Measurements from ENCODE around the gene MORN1. TPM values are rescaled to one million over a fixed set of nuclear protein-coding genes. Genes with fewer than 3 reads are reported as not detected.

MORN1 gene
- total and polyA plus RNA-seq, 10 donors = 1.9 to 13.5 (median 6.9) TPM

- H3K4me1 ChIP-seq = peaks cover 36 to 78% (median 68%) of the 10 kb centered on the region in 6 donors
- H3K9me3 ChIP-seq = no peaks in the 10 kb centered on the region
- H3K4me3 ChIP-seq = no peak overlapping the region
- H3K27me3 ChIP-seq (replicated peaks in 1 of 7) = peaks cover 0 to 33% (median 0%) of the 10 kb centered on the region in 7 donors
- intact Hi-C loops (cut with DNase I; ENCODE audit: low total_unique reads) = loop anchor here (5.0 kb wide), 1 partner anchor 115 kb away; no protein-coding TSS in a partner anchor
- H3K27ac ChIP-seq = peak overlapping the region in 7 of 8 donors; percentile 48 to 96 (median 90)
- TF ChIP-seq POLR2AphosphoS5 (IDR thresholded peaks at IDR 0.05) = peak in 1 of 3 donors; percentile 32
- TF ChIP-seq POLR2A (IDR thresholded peaks at IDR 0.05) = no peak
- 44 to 62% (median 52%) methylated on average over 9 to 10 of the region's 10 CpGs for WGBS, 5 donors
- peaks cover 0 to 25% (median 20%) of the 10 kb centered on the region in 6 donors for H3K36me3 ChIP-seq
- DNase-seq = peak; percentile 83
Observed at GRCh38 chr1:2312160-2312514, 79.2 kb downstream of the MORN1 start.

DNA sequence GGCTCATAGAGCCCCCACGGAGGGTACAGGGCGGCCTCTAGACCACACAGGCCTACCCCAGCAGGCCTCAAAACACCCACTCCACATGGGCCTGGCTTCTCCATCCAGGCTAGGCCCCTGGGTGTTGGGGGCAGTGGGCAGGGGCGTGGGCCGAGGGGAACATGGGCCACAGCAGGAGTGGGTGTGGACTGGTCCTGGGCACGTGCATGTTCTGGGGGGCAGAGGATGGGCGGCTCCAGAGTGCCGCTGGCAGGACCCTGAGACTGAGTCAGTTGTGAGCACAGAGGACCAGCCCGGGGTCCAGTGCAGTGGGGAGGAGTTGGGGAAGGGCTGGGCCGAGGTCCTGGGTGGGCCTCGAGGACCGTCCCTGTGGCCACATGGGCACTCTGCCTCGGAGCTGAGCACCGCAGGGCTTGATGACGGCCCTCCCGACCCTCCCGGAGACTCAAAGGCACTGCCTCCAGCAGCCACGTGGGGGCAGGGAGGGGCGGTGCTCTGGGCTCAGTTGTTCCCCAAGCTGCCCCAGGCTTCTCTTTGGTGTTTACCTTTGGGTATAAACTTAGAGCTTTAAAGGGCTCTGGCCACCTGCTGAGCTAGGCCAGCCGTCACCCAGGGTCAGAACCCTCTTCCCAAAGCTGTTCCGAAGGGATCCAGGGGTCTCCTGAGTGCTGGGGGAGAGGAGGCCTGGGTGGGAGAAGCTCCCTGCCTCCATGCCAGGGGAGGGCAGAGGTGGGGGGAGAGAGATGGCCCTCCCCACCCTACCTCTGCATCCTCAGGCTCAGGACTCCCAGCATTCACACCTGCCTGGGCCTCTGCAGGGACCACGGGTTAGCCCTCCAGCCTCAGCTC, 79.9 kb downstream of the MORN1 start:
- Histone ChIP-seq H3K9me3 (no peaks in the 10 kb centered on the region), H3K27ac (peak overlapping the region; percentile 9 to 96 (median 90)), H3K27me3 (replicated peaks in 1 of 7) (peaks cover 0 to 30% (median 0%) of the 10 kb centered on the region in 7 donors), H3K4me1 (peaks cover 36 to 71% (median 64%) of the 10 kb centered on the region in 6 donors), H3K36me3 (peaks cover 0 to 32% (median 27%) of the 10 kb centered on the region in 6 donors), H3K4me3 (no peak overlapping the region)
- peak; percentile 89 for DNase-seq
- 40 to 79% (median 50%) methylated on average over 6 to 21 of the region's 21 CpGs for WGBS, 5 donors
- intact Hi-C loops (cut with DNase I; ENCODE audit: low total_unique reads) = loop anchor here (5.0 kb wide), 1 partner anchor 114 kb away; no protein-coding TSS in a partner anchor
- TF ChIP-seq POLR2A (IDR thresholded peaks at IDR 0.05) (no peak), POLR2AphosphoS5 (IDR thresholded peaks at IDR 0.05) (peak in 2 of 3 donors; percentile 43 to 53)
- TF ChIP-seq, protein P1, sequence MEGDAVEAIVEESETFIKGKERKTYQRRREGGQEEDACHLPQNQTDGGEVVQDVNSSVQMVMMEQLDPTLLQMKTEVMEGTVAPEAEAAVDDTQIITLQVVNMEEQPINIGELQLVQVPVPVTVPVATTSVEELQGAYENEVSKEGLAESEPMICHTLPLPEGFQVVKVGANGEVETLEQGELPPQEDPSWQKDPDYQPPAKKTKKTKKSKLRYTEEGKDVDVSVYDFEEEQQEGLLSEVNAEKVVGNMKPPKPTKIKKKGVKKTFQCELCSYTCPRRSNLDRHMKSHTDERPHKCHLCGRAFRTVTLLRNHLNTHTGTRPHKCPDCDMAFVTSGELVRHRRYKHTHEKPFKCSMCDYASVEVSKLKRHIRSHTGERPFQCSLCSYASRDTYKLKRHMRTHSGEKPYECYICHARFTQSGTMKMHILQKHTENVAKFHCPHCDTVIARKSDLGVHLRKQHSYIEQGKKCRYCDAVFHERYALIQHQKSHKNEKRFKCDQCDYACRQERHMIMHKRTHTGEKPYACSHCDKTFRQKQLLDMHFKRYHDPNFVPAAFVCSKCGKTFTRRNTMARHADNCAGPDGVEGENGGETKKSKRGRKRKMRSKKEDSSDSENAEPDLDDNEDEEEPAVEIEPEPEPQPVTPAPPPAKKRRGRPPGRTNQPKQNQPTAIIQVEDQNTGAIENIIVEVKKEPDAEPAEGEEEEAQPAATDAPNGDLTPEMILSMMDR (IDR thresholded peaks at IDR 0.05 in 8 of 11, conservative IDR thresholded peaks at IDR 0.05 in 3 of 11) = peak in 8 of 11 experiments; percentile 23 to 59 (median 44)

DNA sequence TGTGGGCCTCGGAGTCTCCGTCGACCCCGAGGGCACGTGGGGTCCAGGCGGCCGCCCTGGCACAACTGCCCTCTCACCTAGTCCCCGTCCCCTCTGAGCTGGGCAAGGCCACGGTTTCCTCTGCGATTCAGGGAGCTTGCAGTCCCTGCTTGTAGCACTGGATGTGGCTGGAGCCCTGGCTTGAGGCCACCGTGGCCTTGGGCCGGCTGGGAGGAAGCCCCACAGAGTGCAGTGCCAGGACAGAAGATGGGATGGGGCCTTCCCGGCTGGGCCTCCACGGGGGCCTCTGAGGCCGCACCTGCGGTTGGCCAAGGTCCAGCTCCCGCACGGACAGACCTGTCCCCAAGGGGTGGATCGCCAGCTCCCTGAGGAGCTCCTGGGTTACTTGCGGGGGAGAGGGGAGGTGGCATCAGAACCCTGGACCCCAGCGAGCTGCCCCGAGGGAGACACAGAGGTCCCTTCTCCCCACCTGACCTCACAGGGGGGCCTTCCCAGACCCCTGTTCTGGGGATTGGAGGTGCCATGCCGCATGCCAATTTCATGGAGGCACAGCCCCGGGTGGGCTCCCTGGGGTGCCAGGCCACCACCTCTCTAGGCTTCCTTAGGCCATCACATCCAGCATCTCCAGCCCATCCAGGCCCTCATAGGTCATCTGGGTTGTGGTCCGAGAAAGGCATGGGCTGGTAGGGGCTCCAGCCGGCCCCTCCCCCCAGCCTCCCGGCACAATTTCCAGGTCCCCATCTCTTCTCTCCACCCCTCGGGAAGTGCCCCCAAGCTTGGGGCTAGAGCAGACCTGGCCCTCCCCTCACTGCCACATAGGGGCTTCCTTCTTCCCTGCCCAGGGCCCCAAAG, 80.8 kb downstream of the MORN1 start:
- DNase-seq = peak; percentile 83
- H3K27ac ChIP-seq = peak overlapping the region in 7 of 8 donors; percentile 9 to 96 (median 90)
- peaks cover 0 to 40% (median 35%) of the 10 kb centered on the region in 6 donors for H3K36me3 ChIP-seq
- no peak overlapping the region for H3K4me3 ChIP-seq
- TF ChIP-seq POLR2A (IDR thresholded peaks at IDR 0.05) = no peak
- TF ChIP-seq, protein P1 (IDR thresholded peaks at IDR 0.05 in 8 of 11, conservative IDR thresholded peaks at IDR 0.05 in 3 of 11) = no peak
- peak; percentile 55 to 75 (median 66) for TF ChIP-seq POLR2AphosphoS5 (IDR thresholded peaks at IDR 0.05)
- H3K27me3 ChIP-seq (replicated peaks in 1 of 7) = peaks cover 0 to 21% (median 0%) of the 10 kb centered on the region in 7 donors
- 66 to 86% (median 74%) methylated on average over 18 to 28 of the region's 28 CpGs for WGBS, 5 donors
- H3K4me1 ChIP-seq = peaks cover 36 to 62% (median 56%) of the 10 kb centered on the region in 6 donors
- intact Hi-C loops (cut with DNase I; ENCODE audit: low total_unique reads) = loop anchor here (5.0 kb wide), 1 partner anchor 113 kb away; no protein-coding TSS in a partner anchor
- no peaks in the 10 kb centered on the region for H3K9me3 ChIP-seq

- peaks cover 3 to 57% (median 53%) of the 10 kb centered on the region in 6 donors for H3K36me3 ChIP-seq
- no peak overlapping the region for H3K4me3 ChIP-seq
- peaks cover 28 to 58% (median 44%) of the 10 kb centered on the region in 6 donors for H3K4me1 ChIP-seq
- no peaks in the 10 kb centered on the region for H3K9me3 ChIP-seq
- DNase-seq = no peak
- H3K27me3 ChIP-seq (replicated peaks in 1 of 7) = peaks cover 0 to 4% (median 0%) of the 10 kb centered on the region in 7 donors
- 91 to 97% (median 93%) methylated on average over 12 to 20 of the region's 20 CpGs for WGBS, 5 donors
- TF ChIP-seq, protein P1 (IDR thresholded peaks at IDR 0.05 in 8 of 11, conservative IDR thresholded peaks at IDR 0.05 in 3 of 11) = no peak
- TF ChIP-seq POLR2AphosphoS5 (IDR thresholded peaks at IDR 0.05) (peak in 2 of 3 donors; percentile 18 to 53), POLR2A (IDR thresholded peaks at IDR 0.05) (no peak)
- intact Hi-C loops (cut with DNase I; ENCODE audit: low total_unique reads) = no loop called here
- H3K27ac ChIP-seq = no peak overlapping the region
Observed at GRCh38 chr1:2308844-2309243, 82.5 kb downstream of the MORN1 start.
